Measurements from ENCODE around the gene LMBR1.
"Not testable (repeated sequence)": the region's sequence is repeated elsewhere in the genome, so short reads cannot be mapped to it uniquely, and the experiment has no call there.

The LMBR1 gene

GRCh38 chr7:156754201-156754600 lies 138.8 kb downstream of the LMBR1 start:
- no peak for DNase-seq

GRCh38 chr7:156753630-156754029 lies 139.4 kb downstream of the LMBR1 start:
- DNase-seq = no peak

- no peak for DNase-seq
Observed at GRCh38 chr7:156753229-156753560, 139.8 kb downstream of the LMBR1 start.

- DNase-seq = peak; percentile 43
Observed at GRCh38 chr7:156752367-156753228, 140.4 kb downstream of the LMBR1 start.

- peak; percentile 73 for DNase-seq
Observed at GRCh38 chr7:156751319-156751718, 141.7 kb downstream of the LMBR1 start.

- no peak for DNase-seq
Observed at GRCh38 chr7:156747718-156748117, 145.3 kb downstream of the LMBR1 start.

GRCh38 chr7:156746891-156747290 lies 146.1 kb downstream of the LMBR1 start:
- no peak for DNase-seq

GRCh38 chr7:156739596-156739995 lies 153.4 kb downstream of the LMBR1 start:
- no peak for DNase-seq

- DNase-seq = no peak
Observed at GRCh38 chr7:156735851-156736250, 157.1 kb downstream of the LMBR1 start.

GRCh38 chr7:156733638-156734037 lies 159.3 kb downstream of the LMBR1 start:
- DNase-seq = no peak

- peak; percentile 76 for DNase-seq
Observed at GRCh38 chr7:156732091-156732625, 160.8 kb downstream of the LMBR1 start.

GRCh38 chr7:156731651-156732050 lies 161.3 kb downstream of the LMBR1 start:
- peak; percentile 85 for DNase-seq

GRCh38 chr7:156725936-156726335 lies 167.0 kb downstream of the LMBR1 start:
- DNase-seq = no peak

- no peak for DNase-seq
Observed at GRCh38 chr7:156725073-156725472, 167.9 kb downstream of the LMBR1 start.

GRCh38 chr7:156722043-156722826 lies 170.7 kb downstream of the LMBR1 start:
- peak; percentile 13 for DNase-seq

GRCh38 chr7:156703773-156704482 lies 189.1 kb downstream of the LMBR1 start:
- no peak for DNase-seq

GRCh38 chr7:156703209-156703608 lies 189.8 kb downstream of the LMBR1 start:
- DNase-seq = no peak

GRCh38 chr7:156702399-156702798 lies 190.6 kb downstream of the LMBR1 start:
- DNase-seq = no peak

GRCh38 chr7:156701787-156702186 lies 191.2 kb downstream of the LMBR1 start:
- not testable (repeated sequence) for DNase-seq

GRCh38 chr7:156698512-156698911 lies 194.5 kb downstream of the LMBR1 start:
- not testable (repeated sequence) for DNase-seq

GRCh38 chr7:156697283-156697682 lies 195.7 kb downstream of the LMBR1 start:
- not testable (repeated sequence) for DNase-seq

- no peak for DNase-seq
Observed at GRCh38 chr7:156693627-156694026, 199.4 kb downstream of the LMBR1 start.

- DNase-seq = no peak
Observed at GRCh38 chr7:156692849-156693248, 200.1 kb downstream of the LMBR1 start.

All from fibroblast of skin of back (primary cell).